AG08395 (cell line): ENCODE measurements around the gene SLC22A4.

Experiments used
- DNase-seq: peaks from one replicate; pipeline ENCODE4 v3.0.0; 2012; ENCODE audit warnings: mixed read lengths, low spot score

The SLC22A4 gene

DNA sequence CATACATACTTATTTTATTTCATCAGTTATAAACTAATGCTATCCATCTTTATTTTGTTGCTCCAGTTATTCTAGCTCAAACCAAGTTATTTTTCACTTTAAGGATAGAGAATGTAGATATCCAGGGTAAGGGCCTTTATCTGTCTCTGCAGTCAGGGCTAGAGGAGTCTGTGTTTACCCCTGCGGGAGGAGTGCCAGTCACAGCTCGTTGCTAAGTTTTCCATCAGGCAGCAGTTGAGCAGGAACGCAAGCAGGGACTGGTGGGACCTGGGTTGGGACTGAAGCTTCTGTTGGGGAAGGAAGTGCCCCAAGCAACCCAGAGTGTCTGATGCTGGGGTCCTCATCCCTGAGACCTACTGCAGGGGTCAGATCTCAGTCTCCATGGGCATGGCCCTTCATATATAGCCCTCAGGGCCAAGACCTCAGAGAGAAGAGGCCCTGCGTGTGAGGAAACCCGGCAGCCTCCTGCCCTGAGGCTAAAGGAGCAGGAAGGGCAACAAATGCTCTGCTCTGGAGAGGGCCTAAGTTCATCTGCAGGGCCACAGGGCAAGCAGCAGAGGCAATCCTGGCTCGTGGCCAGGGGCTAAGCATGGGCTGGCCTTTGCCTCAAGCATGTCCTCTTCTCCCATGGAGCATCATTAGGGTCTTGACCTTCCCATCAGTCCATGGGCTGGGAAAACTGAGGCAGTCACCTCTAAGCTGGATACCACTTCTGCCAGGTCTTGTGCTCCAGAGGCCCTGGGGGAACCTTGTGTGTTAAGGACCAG is 6.6 kb downstream of the SLC22A4 start:
- DNase-seq, result no peak

DNA sequence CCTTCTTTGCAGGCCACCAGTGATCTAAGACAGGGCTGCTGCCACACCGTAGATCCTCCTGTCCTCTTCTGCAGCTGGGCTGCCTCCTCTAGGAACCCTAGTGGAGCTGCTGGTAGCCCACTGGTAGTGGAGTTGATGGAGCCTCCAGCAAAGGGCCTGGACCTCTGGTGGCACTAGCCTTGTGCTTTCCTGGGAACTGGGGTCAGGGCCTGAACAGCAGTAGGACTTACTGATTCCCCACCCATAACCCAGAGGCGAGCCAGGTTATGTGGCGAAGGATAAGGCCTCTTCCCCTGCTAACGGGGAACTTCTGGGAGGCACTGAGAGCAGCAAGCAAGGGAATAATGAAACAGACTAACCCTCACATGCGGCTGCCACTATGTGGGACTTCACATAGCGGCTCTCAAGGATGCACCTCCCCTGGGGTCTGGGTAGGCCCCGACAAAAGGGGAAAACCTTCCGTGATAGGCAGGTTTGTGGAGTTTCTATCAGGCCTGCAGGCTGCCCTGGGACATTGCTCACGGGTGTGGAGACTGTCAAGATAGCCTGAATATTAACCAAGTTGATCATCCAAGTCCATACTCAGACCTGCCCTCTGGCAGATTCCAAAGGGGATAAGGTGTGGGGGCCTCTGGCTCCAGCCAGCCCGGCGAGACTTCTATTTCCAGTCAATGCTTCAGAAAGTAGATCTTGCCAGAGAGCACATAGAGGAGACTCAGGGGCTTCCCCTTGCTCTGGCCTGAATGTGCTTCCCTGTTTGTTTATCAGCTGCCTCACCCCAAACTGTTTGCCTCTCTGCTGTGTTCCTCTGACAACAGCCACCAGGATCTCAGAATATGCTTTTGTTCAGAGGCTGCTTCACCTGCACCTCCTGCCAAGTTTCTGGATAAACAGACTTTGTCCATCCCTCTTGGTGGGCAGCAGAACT is 7.4 kb downstream of the SLC22A4 start:
- no peak for DNase-seq

DNA sequence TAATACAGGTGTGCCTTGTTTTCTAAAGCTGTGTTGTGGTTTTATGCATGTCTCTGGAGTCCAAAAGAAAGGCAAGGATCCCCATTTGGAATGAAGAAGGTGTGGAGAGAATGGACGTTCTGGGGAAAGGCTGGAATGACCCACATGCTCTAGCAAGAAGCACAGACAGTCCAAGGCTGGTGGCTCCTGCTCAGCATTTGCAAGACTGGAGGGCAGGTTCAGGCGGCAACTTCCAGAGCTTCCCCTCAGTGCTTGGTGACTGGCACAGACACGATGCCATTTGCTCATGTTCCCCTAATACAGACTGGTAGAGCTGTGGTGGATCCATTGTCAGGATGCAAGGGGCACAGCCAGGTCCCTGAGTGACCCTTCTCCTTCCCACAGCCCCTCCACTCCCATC is 8.2 kb downstream of the SLC22A4 start:
- no peak for DNase-seq

DNA sequence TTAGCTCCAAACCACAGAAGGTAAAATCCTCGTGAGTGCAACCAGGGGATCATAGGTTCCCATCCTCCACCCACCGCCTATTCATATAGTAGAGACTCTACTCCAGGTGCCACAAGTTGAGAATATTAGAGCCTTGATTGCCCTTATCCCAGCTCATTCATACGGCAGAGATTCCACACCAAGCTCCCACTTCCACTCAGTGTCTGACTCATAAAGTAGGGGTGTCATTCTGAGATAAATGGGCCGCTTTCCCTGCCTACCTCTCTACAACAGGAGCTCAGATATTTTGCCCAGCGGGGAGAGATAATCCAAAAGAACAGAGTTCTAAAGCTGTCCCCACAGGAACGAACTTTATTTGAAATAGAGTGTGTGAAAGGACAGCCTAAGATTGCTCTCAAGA is 9.4 kb downstream of the SLC22A4 start:
- no peak for DNase-seq

DNA sequence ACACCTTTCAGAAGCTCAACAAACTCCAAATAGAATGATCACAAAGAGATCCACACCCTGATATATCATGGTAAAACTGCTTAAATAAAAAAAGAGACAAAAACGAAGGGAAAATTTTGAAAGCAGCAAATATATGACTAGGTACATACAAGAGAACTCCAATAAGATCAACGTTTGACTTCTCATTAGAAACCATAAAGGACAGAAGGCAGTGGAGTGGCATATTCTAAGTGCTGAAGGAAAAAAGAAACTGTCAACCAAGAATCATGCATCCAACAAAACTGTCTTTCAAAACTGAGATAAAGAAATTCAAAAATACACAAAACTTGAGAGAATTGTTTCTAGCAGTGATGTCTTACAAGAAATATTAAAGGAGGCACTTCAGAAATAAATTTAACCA is 11.2 kb downstream of the SLC22A4 start:
- DNase-seq, result no peak

DNA sequence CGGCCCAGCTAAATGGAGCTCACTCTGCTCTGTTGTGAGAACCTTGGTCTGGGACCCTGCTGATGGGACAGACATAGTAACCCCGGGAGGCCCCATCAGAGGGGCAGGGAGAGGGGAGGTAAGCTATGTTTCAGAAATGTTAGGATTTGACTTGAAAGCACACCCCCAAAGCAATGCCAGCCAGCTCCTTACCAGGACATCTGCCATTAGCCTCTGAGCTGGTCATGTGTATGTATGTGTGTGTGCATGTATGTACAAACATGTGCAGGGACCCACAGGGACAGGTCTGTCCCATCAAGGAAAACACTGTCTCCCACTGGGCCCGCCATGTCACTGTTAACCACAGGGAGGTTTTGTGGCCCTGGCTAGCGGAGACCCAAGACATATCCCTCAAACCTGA is 14.5 kb downstream of the SLC22A4 start:
- DNase-seq, result no peak

DNA sequence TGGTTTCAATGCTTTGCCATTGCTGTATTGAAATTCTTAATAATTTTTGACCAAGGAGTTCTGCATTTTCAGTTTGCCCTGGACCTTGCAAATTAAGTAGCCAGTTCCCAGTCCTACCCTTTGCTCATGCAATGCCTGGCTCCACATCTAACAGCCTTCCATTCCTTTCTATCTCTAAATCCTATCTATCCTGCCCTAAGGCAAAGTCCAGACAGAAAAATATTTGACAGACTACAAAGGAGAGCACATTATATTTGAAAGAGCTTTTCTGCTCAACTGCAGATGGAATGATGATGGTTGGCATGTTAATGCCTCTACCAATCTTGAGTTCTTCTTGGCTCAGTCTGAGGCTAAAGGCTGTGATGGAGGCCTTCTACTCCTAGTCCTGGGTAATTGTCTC is 15.5 kb downstream of the SLC22A4 start:
- no peak for DNase-seq

DNA sequence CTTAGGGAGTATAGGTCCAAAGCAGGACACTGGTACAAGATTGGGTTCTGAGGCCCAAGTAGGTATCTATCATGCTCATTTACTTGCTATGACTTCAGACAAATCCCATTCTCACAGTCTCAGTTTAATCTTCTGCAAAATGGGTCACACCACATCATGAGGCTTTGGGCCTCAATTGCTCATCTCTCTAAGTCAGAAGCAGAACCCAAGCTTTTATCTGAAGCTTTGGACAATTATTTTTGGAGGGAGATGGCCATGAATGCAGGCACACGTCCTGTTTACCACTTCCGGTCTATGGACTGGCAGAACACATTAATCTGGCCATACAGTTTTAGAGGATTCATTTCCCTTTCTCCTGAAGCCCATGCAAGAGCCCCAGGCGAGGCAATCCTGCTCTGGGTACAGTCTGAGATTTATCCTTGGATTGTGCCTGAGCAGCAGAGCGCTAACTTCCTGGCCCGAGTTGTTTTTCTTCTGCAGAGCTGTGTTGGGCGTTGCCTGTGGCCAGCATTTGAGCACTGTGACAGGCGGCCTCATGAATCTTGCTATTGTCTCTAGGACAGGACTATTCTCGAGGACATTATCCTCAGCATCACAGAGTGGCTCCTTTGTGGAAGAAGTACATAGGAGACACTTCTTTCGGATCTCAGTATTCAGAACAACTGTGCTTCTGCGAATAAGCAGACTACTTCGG is 16.1 kb downstream of the SLC22A4 start:
- DNase-seq, result peak; percentile 12

DNA sequence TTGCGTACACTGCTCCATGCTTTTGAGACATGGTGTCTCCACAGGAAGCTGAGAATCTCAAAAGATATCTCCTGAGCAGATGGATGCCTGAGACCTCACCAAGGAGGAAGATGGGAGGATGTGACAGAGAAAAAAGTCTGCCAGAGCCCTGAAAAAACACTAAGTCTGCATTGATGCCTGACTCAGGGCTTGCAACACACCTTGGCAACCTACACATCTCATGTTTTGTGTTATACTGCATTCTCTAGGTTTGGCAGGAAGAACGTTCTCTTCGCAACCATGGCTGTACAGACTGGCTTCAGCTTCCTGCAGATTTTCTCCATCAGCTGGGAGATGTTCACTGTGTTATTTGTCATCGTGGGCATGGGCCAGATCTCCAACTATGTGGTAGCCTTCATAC is 19.2 kb downstream of the SLC22A4 start:
- DNase-seq, result peak; percentile 16

DNA sequence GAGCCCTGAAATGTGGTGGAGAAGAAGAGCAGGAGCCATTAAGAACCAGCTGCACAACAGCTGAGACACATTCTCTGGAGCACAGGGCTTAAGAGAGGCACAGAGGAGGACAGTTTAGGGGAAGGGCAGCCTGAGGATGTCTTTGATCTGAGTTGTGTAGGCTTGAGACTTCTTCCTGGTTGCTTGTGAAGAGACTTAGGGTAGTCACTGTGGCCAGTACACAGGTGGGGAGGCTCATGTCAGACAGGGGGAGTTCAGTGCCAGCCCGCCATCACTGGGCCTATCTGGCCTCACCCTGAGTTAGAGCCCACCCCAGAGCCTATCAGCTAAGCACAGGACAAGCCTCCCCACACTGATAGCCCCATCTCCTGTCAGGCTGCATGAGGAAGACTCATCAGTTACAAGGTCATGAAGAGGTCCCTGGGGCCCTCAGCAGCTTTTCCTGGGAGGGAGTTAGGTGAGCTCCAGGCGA is 19.8 kb downstream of the SLC22A4 start:
- DNase-seq, result no peak

DNA sequence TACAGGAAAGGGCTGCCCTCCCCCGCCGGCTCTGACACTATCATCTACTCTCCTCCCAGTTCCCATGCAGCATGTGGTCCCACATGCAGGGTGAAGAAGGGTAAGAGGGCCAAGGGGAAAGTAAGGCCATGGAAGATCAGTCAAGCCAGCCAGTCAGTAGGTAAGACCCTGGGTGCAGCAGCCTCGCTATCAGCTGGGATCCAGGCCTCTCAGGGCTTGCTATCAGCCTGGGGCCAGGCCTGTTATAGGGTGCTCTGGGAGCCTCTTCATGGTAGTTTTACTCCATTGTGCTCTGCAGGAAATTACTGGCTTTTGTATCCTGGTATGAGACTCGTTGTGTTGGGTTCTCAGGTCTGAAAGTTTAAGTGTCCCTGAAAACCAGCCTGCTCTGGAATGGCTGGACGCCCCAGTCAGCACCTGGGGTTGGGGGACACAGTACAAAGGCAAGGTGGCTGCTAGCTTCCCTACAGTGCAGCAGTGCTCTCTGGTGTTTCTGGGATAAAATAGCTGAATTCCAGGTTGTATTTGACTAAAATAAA is 21.4 kb downstream of the SLC22A4 start:
- DNase-seq, result no peak

DNA sequence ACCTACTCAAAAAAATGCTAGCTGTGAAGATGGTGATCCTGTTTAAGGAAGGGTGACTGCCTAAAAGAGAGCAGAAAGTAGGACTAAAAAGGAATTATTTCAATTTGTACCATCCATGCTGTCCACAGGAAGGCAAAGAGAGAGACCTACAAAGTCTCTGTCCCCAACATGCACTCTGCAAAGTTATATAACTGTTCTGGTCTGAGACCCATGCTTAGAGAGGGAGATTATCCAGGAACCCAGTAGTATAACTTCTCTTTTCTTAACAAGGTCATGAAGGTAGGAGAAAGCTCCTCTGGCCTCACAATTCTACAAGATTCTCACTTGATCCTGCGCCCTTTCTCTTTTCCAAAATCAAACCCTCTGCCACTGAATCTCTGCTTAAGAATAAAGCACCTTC is 25.8 kb downstream of the SLC22A4 start:
- DNase-seq, result no peak

DNA sequence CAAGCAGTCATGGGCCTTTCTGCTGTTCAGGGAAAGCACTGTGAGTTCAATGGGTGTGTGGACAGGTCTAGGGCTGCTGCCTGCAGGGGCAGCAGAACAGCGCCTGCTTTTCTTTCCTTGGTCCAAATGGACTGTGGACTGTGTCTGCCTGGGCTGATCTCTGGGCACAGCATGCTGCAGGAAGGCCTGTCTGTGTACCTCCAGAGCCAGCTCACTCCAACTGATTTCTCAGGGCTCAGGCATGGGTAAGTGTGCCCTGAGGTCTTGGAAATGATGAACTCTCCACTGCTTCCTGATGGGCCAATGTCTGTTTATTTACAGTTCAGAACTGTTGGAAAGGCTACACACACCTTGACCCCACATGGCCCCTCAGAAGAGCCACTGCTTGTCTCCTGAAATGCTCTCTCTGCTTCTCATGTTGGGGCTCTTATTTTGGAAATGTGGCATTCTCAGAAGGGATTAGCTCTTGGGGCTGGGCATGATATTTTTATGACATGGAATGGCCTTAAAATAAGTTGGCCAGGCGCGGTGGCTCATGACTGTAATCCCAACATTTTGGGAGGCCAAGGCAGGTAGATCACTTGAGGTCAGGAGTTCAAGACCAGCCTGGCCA is 27.0 kb downstream of the SLC22A4 start:
- DNase-seq, result no peak

DNA sequence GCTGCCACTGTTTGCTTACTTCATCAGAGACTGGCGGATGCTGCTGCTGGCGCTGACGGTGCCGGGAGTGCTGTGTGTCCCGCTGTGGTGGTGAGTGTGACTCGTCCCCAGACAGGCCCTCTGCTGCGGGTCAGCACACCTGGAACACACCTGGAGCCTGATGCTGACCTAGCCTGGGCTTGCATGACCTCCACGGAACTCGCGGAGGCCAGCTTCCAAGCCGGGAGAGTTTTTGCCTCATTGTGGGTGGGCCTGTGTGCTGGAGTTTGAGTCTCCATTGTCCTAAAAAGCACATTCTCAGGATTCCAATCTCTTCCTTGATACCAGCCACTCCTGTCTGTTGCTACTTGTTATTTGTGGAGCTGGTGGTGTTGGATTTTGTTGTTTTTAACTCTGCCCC is 28.1 kb downstream of the SLC22A4 start:
- no peak for DNase-seq

DNA sequence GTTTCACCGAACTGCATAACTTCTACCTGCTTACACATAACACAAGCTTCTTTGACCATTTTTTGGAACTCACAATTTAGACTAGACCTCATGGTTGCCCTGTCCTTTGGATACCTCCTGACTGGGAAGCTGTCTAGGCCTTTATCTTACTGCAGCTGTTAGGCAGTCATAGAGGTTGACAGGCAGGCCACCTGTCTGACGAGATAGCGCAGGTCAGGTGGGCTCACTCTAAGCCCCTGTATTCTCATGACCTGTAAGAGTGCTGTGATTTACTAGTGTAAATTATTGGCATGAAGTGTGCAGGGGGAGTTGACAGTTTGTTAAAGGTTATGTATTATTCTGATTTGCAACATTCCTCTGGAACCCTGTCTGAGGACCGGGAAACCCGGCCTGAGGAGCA is 29.0 kb downstream of the SLC22A4 start:
- no peak for DNase-seq

DNA sequence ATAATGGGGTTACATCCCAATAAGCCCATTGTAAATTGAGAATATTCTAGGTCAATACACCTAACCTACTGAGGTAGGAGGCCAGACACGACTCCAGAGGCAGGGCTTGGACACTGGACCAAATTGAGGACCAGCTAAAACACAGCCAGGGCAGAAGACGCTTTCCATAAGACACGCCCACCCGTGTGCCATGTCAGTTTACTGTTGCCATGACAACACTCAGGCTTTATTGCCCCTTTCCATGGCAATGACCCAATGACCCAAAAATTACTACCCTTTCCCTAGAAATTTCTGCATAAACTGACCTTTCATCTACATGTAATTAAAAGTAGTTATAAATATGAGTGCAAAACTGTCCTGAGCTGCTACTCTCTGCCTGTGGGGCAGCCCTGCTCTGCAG is 31.5 kb downstream of the SLC22A4 start:
- no peak for DNase-seq

DNA sequence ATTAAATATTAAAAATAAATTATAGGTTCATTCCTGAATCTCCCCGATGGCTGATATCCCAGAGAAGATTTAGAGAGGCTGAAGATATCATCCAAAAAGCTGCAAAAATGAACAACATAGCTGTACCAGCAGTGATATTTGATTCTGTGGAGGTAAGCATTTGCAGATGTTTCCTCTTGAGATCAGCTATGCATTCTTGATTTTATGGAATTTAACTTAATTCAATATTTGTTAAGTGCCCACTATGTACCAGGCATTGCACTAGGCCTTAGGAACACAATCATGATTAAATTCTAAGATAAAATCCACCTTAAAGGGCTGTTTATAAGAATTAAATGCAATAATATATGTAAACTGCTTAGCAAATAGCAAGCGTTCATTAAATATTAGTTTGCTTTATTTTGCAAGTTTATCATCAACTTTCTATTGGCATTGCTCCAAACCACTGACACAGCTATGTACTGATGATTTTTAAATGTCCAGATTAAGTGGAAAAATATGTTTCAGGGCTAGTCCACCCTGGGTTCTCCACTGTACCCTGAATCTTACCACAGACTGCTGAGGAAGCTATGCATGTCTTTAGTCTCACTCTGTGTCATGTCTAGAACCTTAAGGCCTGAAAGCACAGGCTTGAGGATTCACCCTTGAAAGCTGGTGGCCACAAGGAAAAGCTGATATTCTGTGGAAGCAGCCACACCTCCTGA is 33.2 kb downstream of the SLC22A4 start:
- peak; percentile 50 for DNase-seq

DNA sequence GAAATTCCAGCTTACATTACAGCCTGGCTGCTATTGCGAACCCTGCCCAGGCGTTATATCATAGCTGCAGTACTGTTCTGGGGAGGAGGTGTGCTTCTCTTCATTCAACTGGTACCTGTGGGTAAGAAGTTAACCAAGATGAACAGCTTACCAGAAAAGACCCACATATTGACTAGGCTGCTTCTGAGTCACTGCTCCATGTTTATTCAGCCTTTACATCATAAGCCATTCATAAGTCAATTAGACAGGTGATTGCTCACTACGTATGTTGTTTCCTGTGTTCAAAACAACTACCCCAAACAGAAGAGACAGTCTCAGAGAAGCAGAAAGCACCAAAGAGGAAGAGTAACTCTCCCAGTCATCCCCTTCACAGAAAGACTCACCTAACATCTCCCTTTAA is 40.6 kb downstream of the SLC22A4 start:
- DNase-seq, result no peak

DNA sequence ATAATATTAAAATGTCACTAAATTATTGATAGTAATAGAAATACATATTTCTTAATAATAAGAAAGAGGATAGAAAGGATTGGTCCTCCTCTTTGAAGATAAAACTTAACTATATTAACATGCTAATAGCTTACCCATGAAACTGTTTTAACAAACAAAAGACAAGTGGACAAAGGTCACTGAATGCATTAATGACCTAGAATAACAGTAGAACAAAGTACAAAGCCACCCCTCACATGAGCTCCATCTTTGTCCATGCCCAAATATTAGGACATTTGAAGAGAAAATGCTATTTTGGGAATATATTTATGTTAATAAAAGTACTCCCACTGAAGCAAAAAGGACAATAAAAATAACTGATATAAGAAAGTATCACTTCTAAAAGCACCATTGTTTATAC is 41.2 kb downstream of the SLC22A4 start:
- DNase-seq, result no peak

DNA sequence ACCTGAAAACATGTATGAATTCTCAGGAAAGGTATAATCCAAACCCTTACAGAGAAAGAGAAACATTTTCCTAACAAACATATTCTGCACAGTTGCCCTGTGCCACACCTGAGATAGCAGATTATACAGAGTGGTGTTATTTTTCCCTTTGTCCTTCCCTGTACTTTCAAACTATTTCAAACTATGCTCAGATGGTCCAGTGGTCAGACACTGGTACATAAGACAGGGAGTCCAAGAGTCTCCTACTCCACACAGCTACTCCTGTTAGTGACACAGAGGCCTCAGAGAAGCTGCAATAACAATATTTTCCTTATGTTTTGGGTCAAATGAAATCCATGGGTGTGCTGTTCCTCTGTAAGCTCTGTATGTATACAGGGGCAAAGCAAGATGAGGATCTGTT is 45.3 kb downstream of the SLC22A4 start:
- no peak for DNase-seq
